OCI-LY7 (cell line): Measurements from ENCODE around the gene AVPR2. TPM values are rescaled to one million over a fixed set of nuclear protein-coding genes. Genes with fewer than 3 reads are reported as not detected.

Experiments used
- BruUV-seq: library from RNA; stranded (reverse); fragments of 400-500 nt; replicated peaks from 2 replicates; lab custom pipeline; 2021; lab: Mats Ljungman, UMichigan
- CTCF ChIA-PET: fragments of 300-600 bp; sonication (Branson Sonifier 250); formaldehyde crosslinking; loops from one replicate; lab custom pipeline; 2022; ENCODE audit warnings: antibody characterized with exemption; ENCODE audit not compliant: unreplicated experiment; lab: Charles Lee
- POLR2A ChIA-PET: fragments of 300-600 bp; sonication (Branson Sonifier 250); formaldehyde crosslinking; loops from one replicate; lab custom pipeline; 2022; ENCODE audit warnings: antibody characterized with exemption; lab: Charles Lee
- DNase-seq: peaks from one replicate; pipeline ENCODE4 v3.0.0-alpha.2; 2015; ENCODE audit warnings: low spot score
- H2AFZ ChIP-seq: fragments of 200-600 bp; sonication (generic), shearing (Covaris generic); 2 replicates; pipeline ENCODE4 v1.6.1; 2014; ENCODE audit warnings: mild to moderate bottlenecking, antibody characterized with exemption, low read length, moderate library complexity
- H3K27ac ChIP-seq: fragments of 200-600 bp; sonication (generic); 2 replicates; pipeline ENCODE4 v1.5.1; 2014; ENCODE audit warnings: mixed run types, low read depth, mild to moderate bottlenecking, moderate library complexity, low read length, inconsistent platforms; ENCODE audit not compliant: poor library complexity, severe bottlenecking
- H3K36me3 ChIP-seq: fragments of 200-600 bp; sonication (generic); 2 replicates; pipeline ENCODE4 v1.6.1; 2014; ENCODE audit warnings: mild to moderate bottlenecking, antibody characterized with exemption, low read length, moderate library complexity, mixed read lengths; ENCODE audit not compliant: insufficient read depth
- H3K4me1 ChIP-seq: fragments of 200-600 bp; sonication (generic); 2 replicates; pipeline ENCODE4 v1.5.1; 2014; ENCODE audit warnings: mild to moderate bottlenecking, low read length; ENCODE audit not compliant: insufficient read depth, poor library complexity, severe bottlenecking
- H3K4me2 ChIP-seq: fragments of 200-600 bp; sonication (generic); 2 replicates; pipeline ENCODE4 v1.6.1; 2014; ENCODE audit warnings: mild to moderate bottlenecking, low read length
- H3K4me3 ChIP-seq: fragments of 200-600 bp; sonication (generic); 2 replicates; pipeline ENCODE4 v1.5.1; 2014; ENCODE audit warnings: mild to moderate bottlenecking, low read depth, low read length; ENCODE audit not compliant: poor library complexity, severe bottlenecking
- H3K79me2 ChIP-seq: fragments of 200-600 bp; sonication (generic); 2 replicates; pipeline ENCODE4 v1.6.1; 2016; ENCODE audit warnings: low read depth, mild to moderate bottlenecking, low read length, moderate library complexity, mixed read lengths; ENCODE audit not compliant: insufficient read depth
- H3K9me2 ChIP-seq: fragments of 200-600 bp; sonication (generic); 2 replicates; pipeline ENCODE4 v1.6.1; 2016; ENCODE audit warnings: mild to moderate bottlenecking, low read length, mixed read lengths; ENCODE audit not compliant: insufficient read depth
- H3K9me3 ChIP-seq: fragments of 200-600 bp; sonication (generic); 2 replicates; pipeline ENCODE4 v1.6.1; 2014; ENCODE audit warnings: mild to moderate bottlenecking, mixed run types, low read length, mixed read lengths
- H4K20me1 ChIP-seq: fragments of 200-600 bp; sonication (generic); 2 replicates; pipeline ENCODE4 v1.6.1; 2014; ENCODE audit warnings: mild to moderate bottlenecking, antibody characterized with exemption, low read length, moderate library complexity, mixed read lengths; ENCODE audit not compliant: insufficient read depth
- EZH2phosphoT487 ChIP-seq: fragments of 200-600 bp; sonication (generic); IDR thresholded peaks from 2 replicates; pipeline ENCODE4 v1.6.1; 2018; ENCODE audit warnings: low read depth, borderline replicate concordance, mild to moderate bottlenecking, mixed run types, antibody characterized with exemption, low read length, moderate library complexity, mixed read lengths
- intact Hi-C: fragments of 100-400 bp; cut with micrococcal nuclease; formaldehyde crosslinking; loops from one replicate; pipeline ENCODE4 v1.10.0; 2022; ENCODE audit not compliant: unreplicated experiment
- total RNA-seq, 2 experiments: library from RNA; depleted of rRNA in 1 of 2; stranded (reverse); fragments of >200 nt in 1 of 2; shearing (Covaris generic) in 1 of 2; gene quantifications; 2 replicates each; pipeline ENCODE4 v1.2.3, GENCODE V29; 2014 to 2022
- TF ChIP-seq, protein P1 (sequence below): fragments of 200-600 bp; sonication (generic); conservative IDR thresholded peaks from 2 replicates; pipeline ENCODE4 v1.5.1; 2014; ENCODE audit warnings: mild to moderate bottlenecking, antibody characterized with exemption, low read length, moderate library complexity, mixed read lengths

AVPR2 gene
- total RNA-seq, 2 experiments from 2014 or later, result 0.09 TPM; not detected in 1

GRCh38 chrX:153924149-153924861, 19.8 kb downstream of the AVPR2 start:
- Histone ChIP-seq H3K4me1 (peaks cover 38% of the 10 kb centered on the region), H3K79me2 (peaks cover 30% of the 10 kb centered on the region; the same call in 1 of the 2 replicates), H3K4me3 (peak overlapping the region; percentile 99), H3K4me2 (peak overlapping the region; percentile 100), H4K20me1 (no peaks in the 10 kb centered on the region), H3K27ac (peak overlapping the region; percentile 100), H3K9me3 (no peaks in the 10 kb centered on the region), H3K9me2 (no peaks in the 10 kb centered on the region), H3K36me3 (peaks cover 13% of the 10 kb centered on the region), H2AFZ (no peak overlapping the region)
- ChIA-PET POLR2A (interaction anchor here (0.6 to 2.4 kb wide), 6 partner anchors 10 to 204 kb away, joined by 3 to 33 read pairs (median 5); partner anchors contain the start of genes HCFC1, IDH3G, NAA10 and SSR4), CTCF (interaction anchor here (0.5 to 1.4 kb wide), 5 partner anchors 10 to 393 kb away, joined by 3 to 11 read pairs (median 3); no protein-coding TSS in a partner anchor)
- no TSS peak for BruUV-seq
- TF ChIP-seq, protein P1, sequence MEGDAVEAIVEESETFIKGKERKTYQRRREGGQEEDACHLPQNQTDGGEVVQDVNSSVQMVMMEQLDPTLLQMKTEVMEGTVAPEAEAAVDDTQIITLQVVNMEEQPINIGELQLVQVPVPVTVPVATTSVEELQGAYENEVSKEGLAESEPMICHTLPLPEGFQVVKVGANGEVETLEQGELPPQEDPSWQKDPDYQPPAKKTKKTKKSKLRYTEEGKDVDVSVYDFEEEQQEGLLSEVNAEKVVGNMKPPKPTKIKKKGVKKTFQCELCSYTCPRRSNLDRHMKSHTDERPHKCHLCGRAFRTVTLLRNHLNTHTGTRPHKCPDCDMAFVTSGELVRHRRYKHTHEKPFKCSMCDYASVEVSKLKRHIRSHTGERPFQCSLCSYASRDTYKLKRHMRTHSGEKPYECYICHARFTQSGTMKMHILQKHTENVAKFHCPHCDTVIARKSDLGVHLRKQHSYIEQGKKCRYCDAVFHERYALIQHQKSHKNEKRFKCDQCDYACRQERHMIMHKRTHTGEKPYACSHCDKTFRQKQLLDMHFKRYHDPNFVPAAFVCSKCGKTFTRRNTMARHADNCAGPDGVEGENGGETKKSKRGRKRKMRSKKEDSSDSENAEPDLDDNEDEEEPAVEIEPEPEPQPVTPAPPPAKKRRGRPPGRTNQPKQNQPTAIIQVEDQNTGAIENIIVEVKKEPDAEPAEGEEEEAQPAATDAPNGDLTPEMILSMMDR, result peak; percentile 62
- no peak for TF ChIP-seq EZH2phosphoT487
- DNase-seq, result peak; percentile 76
- intact Hi-C loops, result loop anchor here (1.0 to 10.0 kb wide), 3 partner anchors 23 to 450 kb away; partner anchors contain the start of genes EMD and FLNA

GRCh38 chrX:153925387-153925738, 20.9 kb downstream of the AVPR2 start:
- peak overlapping the region; percentile 100 for H3K27ac ChIP-seq
- H4K20me1 ChIP-seq, result no peaks in the 10 kb centered on the region
- peaks cover 30% of the 10 kb centered on the region; the same call in 1 of the 2 replicates for H3K79me2 ChIP-seq
- ChIA-PET POLR2A (interaction anchor here (0.6 to 2.4 kb wide), 8 partner anchors 9 to 205 kb away, joined by 3 to 33 read pairs (median 4); partner anchors contain the start of genes HCFC1, IDH3G, NAA10 and SSR4), CTCF (interaction anchor here (1.2 to 1.4 kb wide), 3 partner anchors 22 to 44 kb away, joined by 3 to 11 read pairs (median 4); no protein-coding TSS in a partner anchor)
- H3K9me2 ChIP-seq, result no peaks in the 10 kb centered on the region
- peak overlapping the region; percentile 100 for H3K4me2 ChIP-seq
- H3K4me1 ChIP-seq, result peaks cover 44% of the 10 kb centered on the region
- H3K4me3 ChIP-seq, result peak overlapping the region; percentile 99
- no peaks in the 10 kb centered on the region for H3K9me3 ChIP-seq
- no TSS peak for BruUV-seq
- peak; percentile 80 for DNase-seq
- intact Hi-C loops, result loop anchor here (1.0 to 10.0 kb wide), 2 partner anchors 131 to 449 kb away; partner anchors contain the start of genes EMD, FLNA, IDH3G and SSR4
- no peak for TF ChIP-seq EZH2phosphoT487
- H3K36me3 ChIP-seq, result peaks cover 21% of the 10 kb centered on the region
- no peak overlapping the region for H2AFZ ChIP-seq

DNA sequence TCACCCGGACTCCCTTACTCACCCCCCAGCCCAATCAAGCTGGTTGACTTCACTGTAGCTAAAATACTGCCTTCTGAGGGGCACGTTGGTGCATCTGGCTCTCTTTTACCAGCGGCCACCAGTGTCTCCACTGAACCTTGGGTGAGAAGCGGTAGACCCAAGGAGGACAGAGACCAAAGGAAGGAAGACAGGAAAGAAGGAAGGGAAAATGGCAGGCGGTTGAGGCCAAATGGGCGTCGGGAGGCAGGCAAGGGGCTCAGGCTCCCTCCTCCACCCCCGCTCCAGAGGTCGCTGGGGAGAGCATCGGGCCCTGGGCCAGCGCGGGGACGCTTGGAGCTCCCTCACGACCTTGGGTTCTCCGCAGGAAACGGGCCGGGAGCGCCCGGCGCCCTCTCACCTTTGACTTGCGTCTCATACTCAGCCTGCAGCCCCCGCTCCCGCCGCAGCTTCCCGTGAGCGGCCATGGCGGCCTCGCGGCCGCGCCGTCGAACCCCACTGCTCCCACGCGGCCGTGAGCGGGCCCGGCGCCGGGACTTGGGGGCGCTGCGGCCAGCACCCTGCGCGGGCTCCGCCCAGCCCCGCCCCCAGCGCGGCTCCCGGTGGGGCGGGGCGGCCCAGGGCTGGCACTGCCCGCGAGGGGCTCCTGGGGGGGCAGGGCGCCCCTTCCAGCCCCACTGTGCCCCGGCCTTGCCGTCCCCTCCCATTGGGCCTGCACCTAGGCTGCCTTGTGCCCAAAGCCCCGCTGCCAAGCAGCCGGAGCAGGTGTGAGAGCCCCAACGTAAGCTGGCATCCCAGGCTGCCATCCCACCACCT, 21.5 kb downstream of the AVPR2 start, which contains the start of gene ARHGAP4:
ARHGAP4 (minus strand) TSS at position 526 of the 813 bp plus-strand sequence; CDS start at position 464, 62 bp downstream.
- Histone ChIP-seq H3K9me3 (no peaks in the 10 kb centered on the region), H3K4me2 (peak within 1 kb of the TSS; percentile 100), H3K79me2 (peaks cover 30% of the 10 kb centered on the region; the same call in 1 of the 2 replicates), H3K4me1 (peaks cover 44% of the 10 kb centered on the region), H3K4me3 (peak within 1 kb of the TSS; percentile 99), H3K9me2 (no peaks in the 10 kb centered on the region), H2AFZ (no peak within 1 kb of the TSS), H3K27ac (peak within 1 kb of the TSS; percentile 100), H3K36me3 (peaks cover 25% of the 10 kb centered on the region), H4K20me1 (no peaks in the 10 kb centered on the region)
- CTCF ChIA-PET, result interaction anchor here (1.2 to 1.4 kb wide), 4 partner anchors 21 to 44 kb away, joined by 3 to 11 read pairs (median 4); no protein-coding TSS in a partner anchor
- POLR2A ChIA-PET, result interaction anchor here (0.5 to 2.4 kb wide), 11 partner anchors 8 to 556 kb away, joined by 3 to 33 read pairs (median 4); partner anchors contain the start of genes HCFC1, IDH3G, NAA10 and SSR4
- TF ChIP-seq, protein P1, result no peak
- TF ChIP-seq EZH2phosphoT487, result no peak
- peak; percentile 62 for DNase-seq
- TSS peak; percentile 98 for BruUV-seq
- intact Hi-C loops, result loop anchor here (1.0 to 10.0 kb wide), 2 partner anchors 132 to 449 kb away; partner anchors contain the start of genes EMD, FLNA, IDH3G and SSR4
